ENCODE data around the gene HELZ2. TPM values are rescaled to one million over a fixed set of nuclear protein-coding genes. Genes with fewer than 3 reads are reported as not detected.

Gene HELZ2
- total and polyA plus RNA-seq, 2 donors (not counting 1 experiment from before 2014, with no cell fraction given), result 36.3 to 52.6 TPM

DNA sequence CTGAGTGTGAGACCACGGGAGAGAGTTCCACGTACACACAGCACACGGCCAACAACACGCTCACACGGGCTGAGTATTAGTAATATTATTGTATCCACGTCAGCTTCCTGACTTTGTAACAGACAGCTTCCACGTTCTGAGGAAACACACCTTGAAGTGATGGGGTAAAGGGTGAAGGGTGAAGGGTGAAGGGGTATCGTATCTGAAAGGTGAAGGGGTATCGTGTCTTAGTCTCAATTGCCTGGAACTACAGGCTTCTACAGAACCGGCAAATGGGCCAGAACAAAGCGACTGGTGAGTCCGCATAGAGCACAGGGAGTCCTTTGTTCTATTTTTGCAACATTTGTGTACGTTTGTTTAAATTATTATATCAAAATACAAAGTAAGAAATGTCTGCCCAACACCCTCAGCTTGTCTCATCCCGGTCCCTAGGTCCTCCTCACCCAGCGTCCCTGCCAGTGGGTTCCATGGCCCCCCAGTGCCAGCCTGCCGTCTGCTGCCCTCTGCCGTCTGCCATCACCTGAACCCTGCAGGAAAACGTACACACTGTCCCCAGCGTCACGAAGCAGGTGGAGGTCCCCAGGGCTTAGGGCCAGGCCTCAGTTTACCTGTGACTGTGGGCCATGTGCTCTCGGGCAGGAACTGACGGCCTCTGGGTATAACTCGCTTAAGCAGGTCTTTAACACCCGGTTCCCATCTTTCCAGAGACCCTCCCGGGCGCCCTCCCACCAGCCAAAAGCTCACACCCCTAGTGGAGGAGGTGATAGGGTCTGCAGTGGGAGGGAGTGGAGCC is 4.4 kb upstream of the HELZ2 start:
- H3K27ac ChIP-seq (ENCODE audit: low read length in 2 of 2), result no peak overlapping the region
- H3K27ac Mint-ChIP-seq, result no peak overlapping the region
- WGBS (ENCODE audit: insufficient coverage), result 75% methylated on average over 15 of the region's 26 CpGs
- no peaks in the 10 kb centered on the region for H3K27me3 ChIP-seq (replicated peaks in 1 of 4; ENCODE audit: control extremely low read depth in 1 of 4, control insufficient read depth in 3 of 4, insufficient read depth in 4 of 4, low read length in 3 of 4)
- H3K9me3 ChIP-seq (ENCODE audit: control extremely low read depth in 1 of 3, control insufficient read depth in 2 of 3, insufficient read depth in 1 of 3, low read length in 2 of 3), result no peaks in the 10 kb centered on the region
- H3K79me2 ChIP-seq (ENCODE audit: control insufficient read depth, insufficient read depth, low read length), result peaks cover 4% of the 10 kb centered on the region
- H3K4me2 ChIP-seq (replicated peaks; ENCODE audit: low read depth, low read length, poor library complexity, severe bottlenecking), result no peak overlapping the region
- no peak for ATAC-seq (ENCODE audit: low read depth)
- no peak overlapping the region for H3K4me3 ChIP-seq (ENCODE audit: control extremely low read depth in 1 of 5, extremely low read depth in 1 of 5, insufficient read depth in 1 of 5, low read depth in 2 of 5, low read length in 4 of 5)
- intact Hi-C loops (cut with micrococcal nuclease), result loop anchor here (1.0 kb wide), 1 partner anchor 40 kb away; no protein-coding TSS in a partner anchor
- H3K27me3 Mint-ChIP-seq, result no peaks in the 10 kb centered on the region
- H4K20me1 ChIP-seq (ENCODE audit: control insufficient read depth, insufficient read depth, low read length, poor library complexity, severe bottlenecking), result peaks cover under 1% of the 10 kb centered on the region
- no peak for DNase-seq
- peaks cover 8% of the 10 kb centered on the region for H3K4me1 Mint-ChIP-seq
- H3K4me3 Mint-ChIP-seq, result no peak overlapping the region
- no peak overlapping the region for H2AFZ ChIP-seq (ENCODE audit: insufficient read depth, low read depth, low read length, poor library complexity, severe bottlenecking)
- no peak overlapping the region for H3K9ac ChIP-seq (ENCODE audit: low read length)
- ChIA-PET POLR2A (interaction anchor here (0.7 kb wide), 1 partner anchor 40 kb away, joined by 5 read pairs; no protein-coding TSS in a partner anchor), CTCF (interaction anchor here (0.6 to 3.4 kb wide), 6 partner anchors 11 to 397 kb away, joined by 3 to 16 read pairs (median 3); partner anchors contain the start of genes PTK6 and TPD52L2)
- TF ChIP-seq, protein P1, sequence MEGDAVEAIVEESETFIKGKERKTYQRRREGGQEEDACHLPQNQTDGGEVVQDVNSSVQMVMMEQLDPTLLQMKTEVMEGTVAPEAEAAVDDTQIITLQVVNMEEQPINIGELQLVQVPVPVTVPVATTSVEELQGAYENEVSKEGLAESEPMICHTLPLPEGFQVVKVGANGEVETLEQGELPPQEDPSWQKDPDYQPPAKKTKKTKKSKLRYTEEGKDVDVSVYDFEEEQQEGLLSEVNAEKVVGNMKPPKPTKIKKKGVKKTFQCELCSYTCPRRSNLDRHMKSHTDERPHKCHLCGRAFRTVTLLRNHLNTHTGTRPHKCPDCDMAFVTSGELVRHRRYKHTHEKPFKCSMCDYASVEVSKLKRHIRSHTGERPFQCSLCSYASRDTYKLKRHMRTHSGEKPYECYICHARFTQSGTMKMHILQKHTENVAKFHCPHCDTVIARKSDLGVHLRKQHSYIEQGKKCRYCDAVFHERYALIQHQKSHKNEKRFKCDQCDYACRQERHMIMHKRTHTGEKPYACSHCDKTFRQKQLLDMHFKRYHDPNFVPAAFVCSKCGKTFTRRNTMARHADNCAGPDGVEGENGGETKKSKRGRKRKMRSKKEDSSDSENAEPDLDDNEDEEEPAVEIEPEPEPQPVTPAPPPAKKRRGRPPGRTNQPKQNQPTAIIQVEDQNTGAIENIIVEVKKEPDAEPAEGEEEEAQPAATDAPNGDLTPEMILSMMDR (IDR thresholded peaks at IDR 0.05), result peak; percentile 15
- no peak for TF ChIP-seq EZH2 (IDR thresholded peaks at IDR 0.05; ENCODE audit: borderline replicate concordance, insufficient read depth, low read depth, low read length, poor library complexity, severe bottlenecking)
- peaks cover 7 to 18% of the 10 kb centered on the region in 2 donors for H3K4me1 ChIP-seq (ENCODE audit: control insufficient read depth in 2 of 2, insufficient read depth in 2 of 2, low read length in 2 of 2)
- H3K36me3 ChIP-seq (replicated peaks in 1 of 2; ENCODE audit: control extremely low read depth in 1 of 2, control insufficient read depth in 1 of 2, extremely low read depth in 1 of 2, insufficient read depth in 2 of 2, low read length in 1 of 2), result no peaks in the 10 kb centered on the region
- no peaks in the 10 kb centered on the region for H3K9me3 Mint-ChIP-seq (ENCODE audit: insufficient read depth)
